HCT116 (cell line): ENCODE measurements around the gene MPV17L2.

Experiments used
- CTCF ChIP-seq, 3 experiments: fragments of 200-600 bp in 1 of 3; sonication (generic) in 1 of 3; IDR thresholded peaks in 2 of 3; conservative IDR thresholded peaks in 1 of 3; 2 replicates each; pipeline ENCODE4 v1.5.1; 2012 to 2017; ENCODE audit warnings: low read depth in 2 of 3, low read length in 2 of 3, antibody characterized with exemption in 1 of 3, borderline replicate concordance in 1 of 3, control low read depth in 1 of 3, mild to moderate bottlenecking in 1 of 3, mixed read lengths in 1 of 3, mixed run types in 1 of 3, moderate library complexity in 1 of 3; ENCODE audit not compliant: insufficient read depth in 1 of 3
- EZH2 ChIP-seq: fragments of 200-600 bp; sonication (generic); IDR thresholded peaks from 2 replicates; pipeline ENCODE4 v1.6.1; 2017; ENCODE audit warnings: antibody characterized with exemption, mixed run types
- EZH2phosphoT487 ChIP-seq: fragments of 200-600 bp; IDR thresholded peaks from 2 replicates; pipeline ENCODE4 v1.6.1; 2018; ENCODE audit warnings: antibody characterized with exemption, borderline replicate concordance
- POLR2A ChIP-seq: IDR thresholded peaks from 2 replicates; pipeline ENCODE4 v1.7.0; 2011; ENCODE audit warnings: borderline replicate concordance; ENCODE audit not compliant: insufficient read depth, insufficient read length; ENCODE audit errors: extremely low read depth
- TCF7L2 ChIP-seq: IDR thresholded peaks from 2 replicates; pipeline ENCODE4 v1.7.0; 2011; ENCODE audit warnings: borderline replicate concordance, inconsistent platforms; ENCODE audit not compliant: insufficient read depth, insufficient read length; ENCODE audit errors: extremely low read depth
- YY1 ChIP-seq: IDR thresholded peaks from 2 replicates; pipeline ENCODE4 v1.6.1; 2011; ENCODE audit warnings: low read length, low read depth, moderate library complexity, mild to moderate bottlenecking; ENCODE audit not compliant: insufficient replicate concordance; ENCODE audit errors: extremely low read depth

GRCh38 chr19:18197941-18198340 is 4.9 kb downstream of the MPV17L2 start:
- TF ChIP-seq TCF7L2: no peak
- TF ChIP-seq EZH2phosphoT487: no peak
- no peak for TF ChIP-seq CTCF (IDR thresholded peaks at IDR 0.05 in 2 of 3, conservative IDR thresholded peaks at IDR 0.05 in 1 of 3; ENCODE audit: borderline replicate concordance in 1 of 3, insufficient read depth in 1 of 3, low read depth in 2 of 3, low read length in 2 of 3)
- no peak for TF ChIP-seq EZH2
- no peak for TF ChIP-seq POLR2A
- no peak for TF ChIP-seq YY1
